Large intestine (tissue), 3 donors: ENCODE results near the gene BCAR1. TPM values are rescaled to one million over a fixed set of nuclear protein-coding genes. Genes with fewer than 3 reads are reported as not detected.

ENCODE experiments used
- DNase-seq, 2 donors: peaks; one replicate each; pipeline versions ENCODE4 v3.0.0 to v3.0.0-alpha.2; 2013
- H3K27ac ChIP-seq: one replicate; pipeline ENCODE4 v1.5.1; 2013; ENCODE audit warnings: low read length
- H3K27me3 ChIP-seq: 2 replicates; pipeline ENCODE4 v1.6.1; 2013; ENCODE audit warnings: low read length; ENCODE audit not compliant: control insufficient read depth, insufficient read depth
- H3K36me3 ChIP-seq: 2 replicates; pipeline ENCODE4 v1.6.1; 2013; ENCODE audit warnings: low read length; ENCODE audit not compliant: control insufficient read depth, insufficient read depth
- H3K4me1 ChIP-seq: one replicate; pipeline ENCODE4 v1.6.1; 2013; ENCODE audit warnings: low read length; ENCODE audit not compliant: control insufficient read depth, insufficient read depth
- H3K4me3 ChIP-seq: one replicate; pipeline ENCODE4 v1.5.1; 2013; ENCODE audit warnings: low read length
- H3K9me3 ChIP-seq: one replicate; pipeline ENCODE4 v1.6.1; 2013; ENCODE audit warnings: mild to moderate bottlenecking, low read depth, low read length, moderate library complexity; ENCODE audit not compliant: control insufficient read depth
- WGBS: methylation state at CpG from one replicate; pipeline ENCODE4 v1.1.5; 2013; ENCODE audit warnings: low lambda C conversion rate; ENCODE audit not compliant: insufficient coverage; 5-methylcytosine and 5-hydroxymethylcytosine counted together
- polyA plus RNA-seq: library from polyadenylated mRNA; unstranded; fragments of 120-200 nt; gene quantifications from one replicate; pipeline ENCODE4 v1.2.1, GENCODE V29; 2013

BCAR1 gene
- polyA plus RNA-seq, 1 donor, result 58.6 TPM

GRCh38 chr16:75256059-75256571, 4.7 kb upstream of the BCAR1 start:
- Histone ChIP-seq H3K9me3 (no peaks in the 10 kb centered on the region), H3K27ac (peak overlapping the region; percentile 58), H3K4me3 (no peak overlapping the region), H3K36me3 (peaks cover 3% of the 10 kb centered on the region), H3K4me1 (peaks cover 61% of the 10 kb centered on the region), H3K27me3 (no peaks in the 10 kb centered on the region)
- peak in 1 of 2 donors; percentile 45 for DNase-seq
- 67% methylated on average over 3 of the region's 12 CpGs for WGBS

- no peaks in the 10 kb centered on the region for H3K9me3 ChIP-seq
- DNase-seq, result peak; percentile 50 to 58
- no peaks in the 10 kb centered on the region for H3K27me3 ChIP-seq
- no CpG with 5 or more reads among the region's 5 CpGs for WGBS
- peak overlapping the region; percentile 17 for H3K27ac ChIP-seq
- peaks cover 3% of the 10 kb centered on the region for H3K36me3 ChIP-seq
- H3K4me1 ChIP-seq, result peaks cover 66% of the 10 kb centered on the region
- no peak overlapping the region for H3K4me3 ChIP-seq
Measured at GRCh38 chr16:75254359-75254837, 3.0 kb upstream of the BCAR1 start.

GRCh38 chr16:75252946-75253911, 1.8 kb upstream of the BCAR1 start:
- no peaks in the 10 kb centered on the region for H3K9me3 ChIP-seq
- H3K27ac ChIP-seq, result peak overlapping the region; percentile 48
- peaks cover 73% of the 10 kb centered on the region for H3K4me1 ChIP-seq
- no peak for DNase-seq
- no CpG with 5 or more reads among the region's 15 CpGs for WGBS
- H3K4me3 ChIP-seq, result no peak overlapping the region
- no peaks in the 10 kb centered on the region for H3K27me3 ChIP-seq
- H3K36me3 ChIP-seq, result peaks cover 8% of the 10 kb centered on the region

- WGBS, result 79% methylated on average over 4 of the region's 24 CpGs
- peak overlapping the region; percentile 23 for H3K4me3 ChIP-seq
Measured at GRCh38 chr16:75252049-75252864, 833 bp upstream of the BCAR1 start.

GRCh38 chr16:75250809-75251279, 580 bp downstream of the BCAR1 start:
- peak; percentile 70 to 88 for DNase-seq

More at GRCh38 chr16:75252049-75252864, 833 bp upstream of the BCAR1 start:
- DNase-seq, result no peak
- no peaks in the 10 kb centered on the region for H3K27me3 ChIP-seq
- peak overlapping the region; percentile 75 for H3K27ac ChIP-seq
- H3K9me3 ChIP-seq, result no peaks in the 10 kb centered on the region
- peaks cover 8% of the 10 kb centered on the region for H3K36me3 ChIP-seq
- peaks cover 73% of the 10 kb centered on the region for H3K4me1 ChIP-seq

GRCh38 chr16:75250089-75250808, 1.2 kb downstream of the BCAR1 start:
- DNase-seq, result peak in 1 of 2 donors; percentile 53
- no peaks in the 10 kb centered on the region for H3K27me3 ChIP-seq
- no CpG with 5 or more reads among the region's 29 CpGs for WGBS

More at GRCh38 chr16:75250809-75251279, 580 bp downstream of the BCAR1 start:
- Histone ChIP-seq H3K27me3 (no peaks in the 10 kb centered on the region), H3K36me3 (peaks cover 8% of the 10 kb centered on the region), H3K4me3 (peak overlapping the region; percentile 70), H3K4me1 (peaks cover 74% of the 10 kb centered on the region), H3K9me3 (no peaks in the 10 kb centered on the region), H3K27ac (peak overlapping the region; percentile 71)
- no CpG with 5 or more reads among the region's 59 CpGs for WGBS

GRCh38 chr16:75249441-75249840, 2.0 kb downstream of the BCAR1 start:
- Histone ChIP-seq H3K9me3 (no peaks in the 10 kb centered on the region), H3K4me3 (peak overlapping the region; percentile 70), H3K27me3 (no peaks in the 10 kb centered on the region), H3K27ac (no peak overlapping the region), H3K36me3 (peaks cover 8% of the 10 kb centered on the region), H3K4me1 (peaks cover 79% of the 10 kb centered on the region)
- DNase-seq, result no peak
- WGBS, result no CpG with 5 or more reads among the region's 5 CpGs

More at GRCh38 chr16:75250089-75250808, 1.2 kb downstream of the BCAR1 start:
- Histone ChIP-seq H3K4me1 (peaks cover 79% of the 10 kb centered on the region), H3K4me3 (peak overlapping the region; percentile 70), H3K9me3 (no peaks in the 10 kb centered on the region), H3K27ac (peak overlapping the region; percentile 71), H3K36me3 (peaks cover 8% of the 10 kb centered on the region)

GRCh38 chr16:75248536-75249380, 2.7 kb downstream of the BCAR1 start:
- no peak for DNase-seq
- Histone ChIP-seq H3K36me3 (peaks cover 10% of the 10 kb centered on the region), H3K4me3 (no peak overlapping the region), H3K27ac (no peak overlapping the region), H3K9me3 (no peaks in the 10 kb centered on the region), H3K4me1 (peaks cover 82% of the 10 kb centered on the region), H3K27me3 (no peaks in the 10 kb centered on the region)
- WGBS, result no CpG with 5 or more reads among the region's 17 CpGs

GRCh38 chr16:75248142-75248535, 3.3 kb downstream of the BCAR1 start:
- H3K4me1 ChIP-seq, result peaks cover 78% of the 10 kb centered on the region
- no peak overlapping the region for H3K4me3 ChIP-seq
- no peak overlapping the region for H3K27ac ChIP-seq
- H3K36me3 ChIP-seq, result peaks cover 13% of the 10 kb centered on the region
- DNase-seq, result no peak
- WGBS, result no CpG with 5 or more reads among the region's 13 CpGs
- no peaks in the 10 kb centered on the region for H3K9me3 ChIP-seq
- no peaks in the 10 kb centered on the region for H3K27me3 ChIP-seq
